AG04450 (cell line): ENCODE data around the gene USP9X. TPM values are rescaled to one million over a fixed set of nuclear protein-coding genes. Genes with fewer than 3 reads are reported as not detected.

Experiments used
- CTCF ChIA-PET: fragments of 300-600, 350-600 bp; formaldehyde crosslinking; extraction: SDS; loops from one replicate; lab custom pipeline; 2022; ENCODE audit warnings: antibody characterized with exemption, inconsistent platforms; lab: Charles Lee
- POLR2A ChIA-PET: fragments of 350-600 bp; formaldehyde crosslinking; extraction: SDS; loops from one replicate; lab custom pipeline; 2021; ENCODE audit warnings: antibody characterized with exemption, inconsistent platforms; lab: Yijun Ruan, JAX
- DNase-seq: peaks from one replicate; pipeline ENCODE4 v3.0.0-alpha.2; 2011; ENCODE audit warnings: low read depth, low spot score
- H3K27ac ChIP-seq: one replicate; pipeline ENCODE4 v1.5.1; 2012; ENCODE audit warnings: low read depth, low read length, control low read depth
- H3K27me3 ChIP-seq: one replicate; pipeline ENCODE4 v1.6.0; 2012; ENCODE audit warnings: low read length; ENCODE audit not compliant: control insufficient read depth, insufficient read depth
- H3K4me3 ChIP-seq: 2 replicates; pipeline ENCODE4 v1.5.1; 2011; ENCODE audit warnings: mild to moderate bottlenecking, low read depth, low read length, control low read depth
- H3K9me3 ChIP-seq: 2 replicates; pipeline ENCODE4 v1.5.1; 2012; ENCODE audit warnings: low read length; ENCODE audit not compliant: control insufficient read depth, insufficient read depth
- CTCF ChIP-seq: IDR thresholded peaks from 2 replicates; pipeline ENCODE4 v1.5.1; 2011; ENCODE audit warnings: low read depth, low read length, control low read depth, inconsistent platforms
- polyA plus RNA-seq: library from polyadenylated mRNA; depleted of rRNA; stranded (reverse); fragments of >200 nt; gene quantifications from 2 replicates; pipeline ENCODE4 v1.2.3, GENCODE V29; 2011

USP9X gene
- polyA plus RNA-seq, 1 experiment, result 49.1 TPM

GRCh38 chrX:41127477-41128192 lies 42.4 kb downstream of the USP9X start:
- TF ChIP-seq CTCF, result no peak
- H3K4me3 ChIP-seq, result no peak overlapping the region
- no peaks in the 10 kb centered on the region for H3K27me3 ChIP-seq
- ChIA-PET CTCF (no interaction called here), POLR2A (no interaction called here)
- DNase-seq, result no peak
- no peak overlapping the region for H3K27ac ChIP-seq
- H3K9me3 ChIP-seq, result no peaks in the 10 kb centered on the region

GRCh38 chrX:41128955-41129354 lies 43.7 kb downstream of the USP9X start:
- ChIA-PET POLR2A (interaction anchor here (0.6 kb wide), 1 partner anchor 55 kb away, joined by 4 read pairs; no protein-coding TSS in a partner anchor), CTCF (interaction anchor here (1.1 kb wide), 1 partner anchor 13 kb away, joined by 8 read pairs; no protein-coding TSS in a partner anchor)
- TF ChIP-seq CTCF, result no peak
- DNase-seq, result no peak
- Histone ChIP-seq H3K27ac (no peak overlapping the region), H3K4me3 (no peak overlapping the region), H3K27me3 (no peaks in the 10 kb centered on the region), H3K9me3 (no peaks in the 10 kb centered on the region)

GRCh38 chrX:41131766-41132165 lies 46.5 kb downstream of the USP9X start:
- ChIA-PET CTCF (interaction anchor here (0.8 to 1.4 kb wide), 2 partner anchors 16 to 121 kb away, joined by 3 to 5 read pairs; no protein-coding TSS in a partner anchor), POLR2A (no interaction called here)
- DNase-seq, result no peak
- no peaks in the 10 kb centered on the region for H3K27me3 ChIP-seq
- H3K27ac ChIP-seq, result no peak overlapping the region
- H3K9me3 ChIP-seq, result no peaks in the 10 kb centered on the region
- no peak overlapping the region for H3K4me3 ChIP-seq
- TF ChIP-seq CTCF, result no peak

- no peak overlapping the region for H3K4me3 ChIP-seq
- no peaks in the 10 kb centered on the region for H3K9me3 ChIP-seq
- no peak for DNase-seq
- H3K27ac ChIP-seq, result no peak overlapping the region
- POLR2A ChIA-PET, result no interaction called here
- TF ChIP-seq CTCF, result no peak
- no peaks in the 10 kb centered on the region for H3K27me3 ChIP-seq
- CTCF ChIA-PET, result no interaction called here
Measured at GRCh38 chrX:41133551-41133950, 48.3 kb downstream of the USP9X start.

GRCh38 chrX:41137589-41137988 lies 52.3 kb downstream of the USP9X start:
- no peak overlapping the region for H3K4me3 ChIP-seq
- no peak overlapping the region for H3K27ac ChIP-seq
- ChIA-PET POLR2A (no interaction called here), CTCF (interaction anchor here (0.6 to 1.9 kb wide), 5 partner anchors 10 to 184 kb away, joined by 3 to 14 read pairs (median 5); no protein-coding TSS in a partner anchor)
- DNase-seq, result no peak
- TF ChIP-seq CTCF, result peak; percentile 39
- no peaks in the 10 kb centered on the region for H3K27me3 ChIP-seq
- no peaks in the 10 kb centered on the region for H3K9me3 ChIP-seq
